ENCODE results near the gene FER1L5.

Gene FER1L5

GRCh38 chr2:96729748-96730147, 87.2 kb downstream of the FER1L5 start:
- Histone ChIP-seq H3K27me3 (ENCODE audit: insufficient read depth, low read length, poor library complexity, severe bottlenecking) (no peaks in the 10 kb centered on the region), H3K9me2 (replicated peaks; ENCODE audit: low read depth, low read length) (no peaks in the 10 kb centered on the region), H3K9ac (ENCODE audit: low read depth, low read length, poor library complexity, severe bottlenecking) (no peak overlapping the region), H3K4me1 (ENCODE audit: insufficient read depth, low read length, poor library complexity, severe bottlenecking) (no peaks in the 10 kb centered on the region), H2AFZ (ENCODE audit: low read length) (no peak overlapping the region), H3K4me3 (ENCODE audit: low read length, poor library complexity, severe bottlenecking) (no peak overlapping the region), H3K36me3 (ENCODE audit: insufficient read depth, low read length) (peaks cover 37% of the 10 kb centered on the region; the same call in 1 of the 2 replicates), H3F3A (ENCODE audit: low read depth) (no peaks in the 10 kb centered on the region), H3K79me2 (ENCODE audit: insufficient read depth, low read length) (no peaks in the 10 kb centered on the region), H3K9me3 (ENCODE audit: insufficient read depth, low read depth, low read length) (no peaks in the 10 kb centered on the region), H3K4me2 (ENCODE audit: low read depth, low read length, poor library complexity, severe bottlenecking) (no peak overlapping the region), H4K20me1 (ENCODE audit: insufficient read depth, low read length, poor library complexity, severe bottlenecking) (no peaks in the 10 kb centered on the region)
- no peak for TF ChIP-seq CTCF (conservative IDR thresholded peaks at IDR 0.05; ENCODE audit: low read length)
- no peak for TF ChIP-seq EZH2phosphoT487 (IDR thresholded peaks at IDR 0.05; ENCODE audit: borderline replicate concordance)

GRCh38 chr2:96730212-96730611, 87.6 kb downstream of the FER1L5 start:
- Histone ChIP-seq H2AFZ (ENCODE audit: low read length) (no peak overlapping the region), H3K79me2 (ENCODE audit: insufficient read depth, low read length) (no peaks in the 10 kb centered on the region), H3K9me2 (replicated peaks; ENCODE audit: low read depth, low read length) (no peaks in the 10 kb centered on the region), H3K36me3 (ENCODE audit: insufficient read depth, low read length) (peaks cover 37% of the 10 kb centered on the region; the same call in 1 of the 2 replicates), H3K27me3 (ENCODE audit: insufficient read depth, low read length, poor library complexity, severe bottlenecking) (no peaks in the 10 kb centered on the region), H3K9me3 (ENCODE audit: insufficient read depth, low read depth, low read length) (no peaks in the 10 kb centered on the region), H3K4me1 (ENCODE audit: insufficient read depth, low read length, poor library complexity, severe bottlenecking) (no peaks in the 10 kb centered on the region), H4K20me1 (ENCODE audit: insufficient read depth, low read length, poor library complexity, severe bottlenecking) (no peaks in the 10 kb centered on the region), H3K4me3 (ENCODE audit: low read length, poor library complexity, severe bottlenecking) (no peak overlapping the region), H3K4me2 (ENCODE audit: low read depth, low read length, poor library complexity, severe bottlenecking) (no peak overlapping the region), H3K9ac (ENCODE audit: low read depth, low read length, poor library complexity, severe bottlenecking) (no peak overlapping the region), H3F3A (ENCODE audit: low read depth) (no peaks in the 10 kb centered on the region)
- no peak for TF ChIP-seq CTCF (conservative IDR thresholded peaks at IDR 0.05; ENCODE audit: low read length)

- no peaks in the 10 kb centered on the region for H3K27me3 ChIP-seq (ENCODE audit: insufficient read depth, low read length, poor library complexity, severe bottlenecking)
- H4K20me1 ChIP-seq (ENCODE audit: insufficient read depth, low read length, poor library complexity, severe bottlenecking): peaks cover 6% of the 10 kb centered on the region
- no peak overlapping the region for H3K4me3 ChIP-seq (ENCODE audit: low read length, poor library complexity, severe bottlenecking)
- H3K9ac ChIP-seq (ENCODE audit: low read depth, low read length, poor library complexity, severe bottlenecking): no peak overlapping the region
- no peaks in the 10 kb centered on the region for H3F3A ChIP-seq (ENCODE audit: low read depth)
- peaks cover 25% of the 10 kb centered on the region; the same call in 1 of the 2 replicates for H3K36me3 ChIP-seq (ENCODE audit: insufficient read depth, low read length)
- no peaks in the 10 kb centered on the region for H3K9me3 ChIP-seq (ENCODE audit: insufficient read depth, low read depth, low read length)
- no peaks in the 10 kb centered on the region for H3K9me2 ChIP-seq (replicated peaks; ENCODE audit: low read depth, low read length)
- H3K4me1 ChIP-seq (ENCODE audit: insufficient read depth, low read length, poor library complexity, severe bottlenecking): peaks cover 5% of the 10 kb centered on the region
- TF ChIP-seq EZH2phosphoT487 (IDR thresholded peaks at IDR 0.05; ENCODE audit: borderline replicate concordance): no peak
- no peak for TF ChIP-seq CTCF (conservative IDR thresholded peaks at IDR 0.05; ENCODE audit: low read length)
- no peak overlapping the region for H3K4me2 ChIP-seq (ENCODE audit: low read depth, low read length, poor library complexity, severe bottlenecking)
- peaks cover 6% of the 10 kb centered on the region for H3K79me2 ChIP-seq (ENCODE audit: insufficient read depth, low read length)
- no peak overlapping the region for H2AFZ ChIP-seq (ENCODE audit: low read length)
These were observed 91.4 kb downstream of the FER1L5 start for GRCh38 chr2:96733931-96734330.

All from Loucy (cell line).